Measurements from ENCODE around the gene GRXCR2.
"Not testable (repeated sequence)": the region's sequence is repeated elsewhere in the genome, so short reads cannot be mapped to it uniquely, and the experiment has no call there.

GRXCR2 gene

DNA sequence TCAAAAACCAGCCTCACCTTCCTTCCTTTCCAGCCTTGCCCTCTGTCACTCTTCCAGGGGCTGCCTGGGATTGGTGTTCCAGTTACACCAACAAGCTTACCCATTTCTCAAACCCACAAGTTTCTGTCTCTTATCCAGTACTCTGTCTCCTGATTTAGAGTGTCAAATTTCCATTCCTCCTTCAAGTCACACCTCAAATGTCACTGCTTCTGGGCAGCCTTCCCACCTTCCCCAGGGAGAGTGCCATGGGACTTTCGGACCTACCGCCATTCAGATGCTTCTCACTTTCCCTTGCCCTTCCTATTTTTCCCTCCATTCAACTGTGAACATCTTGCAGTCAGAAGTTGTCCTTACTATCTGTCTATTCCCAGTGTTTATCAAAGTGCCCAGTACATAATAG lies 2.0 kb upstream of the GRXCR2 start:
- DNase-seq, result no peak

DNA sequence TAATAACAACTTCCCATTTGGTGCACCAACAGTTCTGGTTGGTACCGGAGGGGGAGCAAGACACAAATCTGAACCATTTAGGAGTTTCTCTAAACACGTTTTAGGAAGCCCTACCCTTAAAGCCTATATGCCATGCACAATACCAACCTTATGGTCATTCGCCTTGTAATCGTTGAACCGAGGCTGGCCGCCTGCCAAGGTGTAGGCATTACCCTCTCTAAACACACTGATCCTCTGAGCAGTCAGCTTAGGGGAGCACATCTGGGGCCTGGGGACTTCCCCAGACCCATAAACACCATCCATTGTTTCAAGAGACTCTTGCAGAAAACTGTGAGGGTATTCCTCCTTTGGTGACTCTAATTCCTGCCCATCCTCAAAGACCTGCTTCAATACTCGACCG lies 328 bp downstream of the GRXCR2 start:
- DNase-seq, result no peak

DNA sequence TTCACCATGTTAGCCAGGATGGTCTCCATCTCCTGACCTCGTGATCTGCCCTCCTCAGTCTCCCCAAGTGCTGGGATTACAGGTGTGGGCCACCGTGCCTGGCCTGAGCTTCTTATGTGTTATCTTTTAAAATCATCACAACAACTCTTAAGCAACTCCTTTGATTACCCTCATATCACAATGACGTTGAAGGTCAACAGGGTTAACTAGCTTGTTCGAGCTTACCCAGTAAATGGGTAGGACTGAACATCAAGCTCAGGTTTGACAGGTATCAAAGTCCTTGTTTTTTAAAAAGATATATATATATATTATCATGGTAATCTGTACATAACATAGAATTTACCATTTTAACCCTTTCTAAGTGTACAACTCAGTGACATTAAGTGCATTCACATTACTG lies 3.1 kb downstream of the GRXCR2 start:
- DNase-seq, result no peak

DNA sequence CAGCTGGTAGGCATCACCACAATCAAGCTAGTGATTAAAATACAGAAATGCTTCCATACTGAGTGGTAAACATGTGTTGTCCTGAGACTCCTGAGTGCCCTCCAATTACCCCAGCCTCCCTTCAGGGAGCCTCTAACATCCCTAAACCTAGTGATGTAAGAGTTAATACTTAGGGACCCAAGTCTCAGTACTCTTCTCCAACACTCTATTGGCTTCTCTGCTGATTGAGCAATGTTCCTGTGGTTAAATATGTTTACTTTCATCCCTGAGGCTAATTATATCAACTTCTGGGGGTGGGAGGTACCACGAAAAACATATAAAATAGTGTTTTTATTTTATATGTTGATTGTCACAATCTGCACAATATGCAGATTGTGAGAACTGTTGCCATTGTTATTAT lies 5.0 kb downstream of the GRXCR2 start:
- no peak for DNase-seq

- not testable (repeated sequence) for DNase-seq
Observed at GRCh38 chr5:145864432-145864831, 8.4 kb downstream of the GRXCR2 start.

GRCh38 chr5:145863003-145863402 lies 9.8 kb downstream of the GRXCR2 start:
- DNase-seq, result no peak

DNA sequence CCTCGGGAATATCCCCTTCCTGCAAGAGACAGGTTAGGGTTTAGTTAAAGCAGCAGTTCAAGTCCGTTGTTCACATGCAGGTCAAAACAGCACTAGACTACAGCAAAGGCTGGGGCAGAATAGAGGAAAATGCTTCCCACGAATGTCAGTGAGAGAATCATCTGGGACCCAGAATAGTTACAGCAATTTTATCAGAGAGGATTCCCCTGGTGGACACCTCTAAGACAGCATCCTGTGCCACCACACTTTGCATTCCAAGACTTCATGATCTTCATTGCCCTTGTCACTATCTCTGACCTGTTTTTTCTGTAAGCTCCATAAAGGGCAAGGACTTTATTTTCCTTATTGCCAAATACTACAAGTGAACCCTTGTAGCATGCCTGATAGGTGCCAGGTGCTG lies 12.9 kb downstream of the GRXCR2 start:
- no peak for DNase-seq

GRCh38 chr5:145859453-145859852 lies 13.4 kb downstream of the GRXCR2 start:
- no peak for DNase-seq

- no peak for DNase-seq
Observed at GRCh38 chr5:145858959-145859358, 13.9 kb downstream of the GRXCR2 start.

DNA sequence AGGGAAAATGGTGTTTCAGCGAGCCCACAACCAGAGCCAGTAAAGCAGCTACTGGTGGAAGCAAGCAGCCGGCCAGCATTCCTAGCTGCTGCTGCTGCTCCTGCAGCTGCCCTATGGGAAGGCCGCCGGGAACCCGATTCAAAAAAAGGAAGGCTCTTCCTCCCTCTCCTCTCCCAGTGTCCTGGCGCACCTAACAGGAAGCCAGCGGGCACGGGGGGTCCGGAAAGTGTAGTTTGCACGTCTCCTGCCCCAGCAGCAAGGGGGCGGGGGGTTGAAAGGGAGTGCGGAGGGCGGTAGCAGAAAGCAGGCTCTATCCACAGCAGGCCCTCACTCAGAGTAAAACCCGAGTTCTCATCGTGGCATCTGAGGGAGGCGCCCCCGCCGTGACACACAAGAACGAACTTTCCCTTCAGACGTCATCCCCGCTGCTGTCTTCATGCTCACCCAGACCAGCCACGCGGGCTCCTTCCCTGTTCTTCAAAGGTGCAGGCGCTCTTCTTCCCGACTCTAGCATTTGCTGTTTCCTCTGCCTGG lies 16.5 kb downstream of the GRXCR2 start:
- no peak for DNase-seq

GRCh38 chr5:145855763-145856267 lies 17.0 kb downstream of the GRXCR2 start:
- DNase-seq, result no peak

GRCh38 chr5:145854651-145855258 lies 18.1 kb downstream of the GRXCR2 start:
- DNase-seq, result no peak

GRCh38 chr5:145853781-145854376 lies 18.9 kb downstream of the GRXCR2 start:
- no peak for DNase-seq

- DNase-seq, result no peak
Observed at GRCh38 chr5:145852990-145853389, 19.8 kb downstream of the GRXCR2 start.

DNA sequence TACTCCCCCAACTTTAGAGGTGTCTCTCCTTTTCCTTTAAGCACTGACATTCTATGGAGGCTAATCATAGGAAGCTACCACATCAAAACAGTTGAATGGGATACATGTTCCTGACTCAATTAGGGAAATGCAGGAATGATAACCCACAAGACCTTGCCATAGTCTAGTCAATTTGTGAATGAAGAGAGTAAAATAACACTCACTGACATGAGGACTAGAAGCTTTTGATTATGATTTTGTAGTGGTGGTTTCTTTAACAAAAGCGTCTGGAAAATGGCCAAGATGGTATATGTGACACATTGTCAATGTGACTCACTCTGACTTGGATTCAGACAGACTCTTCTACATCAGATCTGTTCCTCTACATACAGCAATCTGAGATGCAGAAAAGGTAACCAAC lies 24.0 kb downstream of the GRXCR2 start:
- no peak for DNase-seq

- DNase-seq, result no peak
Observed at GRCh38 chr5:145847499-145848497, 25.0 kb downstream of the GRXCR2 start.

DNA sequence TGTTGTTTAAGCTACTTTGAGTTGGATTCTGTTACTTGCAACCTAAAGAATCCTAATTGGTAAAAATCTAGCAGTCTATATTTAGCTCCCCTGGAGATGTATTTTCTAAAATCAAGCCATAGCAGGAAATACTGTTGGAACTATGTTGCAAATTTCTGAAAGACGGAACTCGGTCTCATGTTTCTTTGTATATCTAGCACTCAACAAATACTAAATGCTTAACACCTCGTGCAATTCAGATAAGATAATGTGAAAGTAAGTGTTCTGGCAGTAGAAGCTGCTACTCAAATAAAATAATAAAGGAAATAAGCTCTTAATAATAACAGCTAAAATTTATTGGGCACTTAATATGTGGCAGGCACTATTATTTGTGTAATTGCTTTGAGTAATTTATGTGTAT lies 26.7 kb downstream of the GRXCR2 start:
- no peak for DNase-seq

DNA sequence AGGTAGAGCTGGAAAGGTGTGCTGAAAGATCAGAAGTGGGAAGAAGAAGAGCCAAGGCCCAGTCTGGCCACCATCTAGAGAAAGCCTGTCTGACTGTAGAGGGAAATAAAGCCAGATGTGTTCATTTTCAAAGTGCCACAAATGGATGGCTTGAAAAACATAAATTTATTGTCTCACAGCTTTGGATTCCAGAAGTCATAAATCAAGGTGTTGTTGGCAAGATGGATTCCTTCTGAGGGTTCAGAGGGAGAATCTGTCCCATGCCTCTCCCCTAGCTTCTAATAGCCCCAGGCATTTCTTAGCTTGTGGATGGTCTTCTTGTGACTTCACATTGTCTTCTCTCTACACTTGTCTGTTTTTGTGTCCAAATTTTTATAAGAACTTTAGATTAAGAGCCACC lies 31.5 kb downstream of the GRXCR2 start:
- DNase-seq, result no peak

DNA sequence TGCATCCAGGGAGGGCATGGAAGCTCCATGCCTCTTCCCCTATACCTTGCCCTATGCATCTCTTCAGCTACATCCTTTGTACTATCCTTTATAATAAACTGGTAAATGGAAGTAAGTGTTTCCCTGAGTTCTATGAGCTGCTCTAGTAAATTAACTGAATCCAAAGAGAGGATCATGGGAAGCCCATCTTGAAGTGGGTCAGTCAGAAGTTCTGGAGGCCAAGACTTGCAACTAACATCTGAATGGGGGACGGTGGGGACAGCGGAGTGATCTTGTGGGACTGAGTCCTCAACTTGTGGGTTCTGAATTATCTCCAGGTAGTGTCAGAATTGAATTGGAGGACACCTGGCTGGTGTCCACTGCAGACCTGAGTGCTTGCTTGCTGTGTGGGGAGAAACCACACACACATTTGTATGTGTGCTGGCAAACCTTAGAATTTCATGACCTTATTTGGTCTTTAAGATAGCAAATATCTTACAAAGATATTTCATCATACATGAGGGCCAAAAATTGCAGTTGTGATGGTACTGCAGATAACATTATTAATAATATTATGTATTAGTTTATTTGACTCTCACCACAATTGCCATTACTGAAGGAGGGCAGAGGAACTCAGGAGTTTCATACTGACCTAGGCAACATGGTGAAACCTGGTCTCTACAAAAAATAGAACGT lies 32.2 kb downstream of the GRXCR2 start:
- DNase-seq, result no peak

GRCh38 chr5:145838276-145838675 lies 34.5 kb downstream of the GRXCR2 start:
- no peak for DNase-seq

DNA sequence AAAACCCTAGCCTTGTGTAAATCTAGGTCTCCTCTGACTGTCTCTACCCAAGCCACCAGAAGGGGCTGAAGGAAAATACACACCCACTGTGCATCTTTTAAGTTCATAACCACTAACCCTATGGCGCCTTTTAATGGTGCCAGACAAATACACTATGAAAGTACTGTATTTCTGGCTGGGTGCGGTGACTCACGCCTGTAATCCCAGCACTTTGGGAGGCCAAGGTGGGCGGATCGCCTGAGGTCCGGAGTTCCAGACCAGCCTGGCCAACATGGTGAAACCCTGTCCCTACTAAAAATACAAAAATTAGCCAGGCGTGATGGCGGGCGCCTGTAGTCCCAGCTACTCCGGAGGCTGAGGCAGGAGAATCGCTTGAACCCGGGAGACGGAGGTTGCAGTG lies 36.6 kb downstream of the GRXCR2 start:
- DNase-seq, result not testable (repeated sequence)

- no peak for DNase-seq
Observed at GRCh38 chr5:145835848-145836239, 37.0 kb downstream of the GRXCR2 start.

Data from NCI-H2171 (cell line).